Skin of body (tissue), 2 donors: ENCODE data around the gene BTG2. TPM values are rescaled to one million over a fixed set of nuclear protein-coding genes. Genes with fewer than 3 reads are reported as not detected.
A peak's percentile ranks its signal among the peaks of the same experiment; 100 is the strongest.
"Not testable (repeated sequence)": the region's sequence is repeated elsewhere in the genome, so short reads cannot be mapped to it uniquely, and the experiment has no call there.

Experiments
- DNase-seq: peaks from one replicate; lab custom pipeline; 2025; lab: John Stamatoyannopoulos, UW
- total RNA-seq: library from RNA; depleted of rRNA; stranded (reverse); fragments of >200 nt; gene quantifications from one replicate; pipeline ENCODE4 v1.2.3, GENCODE V29; 2014

The BTG2 gene, protein sequence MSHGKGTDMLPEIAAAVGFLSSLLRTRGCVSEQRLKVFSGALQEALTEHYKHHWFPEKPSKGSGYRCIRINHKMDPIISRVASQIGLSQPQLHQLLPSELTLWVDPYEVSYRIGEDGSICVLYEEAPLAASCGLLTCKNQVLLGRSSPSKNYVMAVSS
- 68.8 TPM for total RNA-seq

DNA sequence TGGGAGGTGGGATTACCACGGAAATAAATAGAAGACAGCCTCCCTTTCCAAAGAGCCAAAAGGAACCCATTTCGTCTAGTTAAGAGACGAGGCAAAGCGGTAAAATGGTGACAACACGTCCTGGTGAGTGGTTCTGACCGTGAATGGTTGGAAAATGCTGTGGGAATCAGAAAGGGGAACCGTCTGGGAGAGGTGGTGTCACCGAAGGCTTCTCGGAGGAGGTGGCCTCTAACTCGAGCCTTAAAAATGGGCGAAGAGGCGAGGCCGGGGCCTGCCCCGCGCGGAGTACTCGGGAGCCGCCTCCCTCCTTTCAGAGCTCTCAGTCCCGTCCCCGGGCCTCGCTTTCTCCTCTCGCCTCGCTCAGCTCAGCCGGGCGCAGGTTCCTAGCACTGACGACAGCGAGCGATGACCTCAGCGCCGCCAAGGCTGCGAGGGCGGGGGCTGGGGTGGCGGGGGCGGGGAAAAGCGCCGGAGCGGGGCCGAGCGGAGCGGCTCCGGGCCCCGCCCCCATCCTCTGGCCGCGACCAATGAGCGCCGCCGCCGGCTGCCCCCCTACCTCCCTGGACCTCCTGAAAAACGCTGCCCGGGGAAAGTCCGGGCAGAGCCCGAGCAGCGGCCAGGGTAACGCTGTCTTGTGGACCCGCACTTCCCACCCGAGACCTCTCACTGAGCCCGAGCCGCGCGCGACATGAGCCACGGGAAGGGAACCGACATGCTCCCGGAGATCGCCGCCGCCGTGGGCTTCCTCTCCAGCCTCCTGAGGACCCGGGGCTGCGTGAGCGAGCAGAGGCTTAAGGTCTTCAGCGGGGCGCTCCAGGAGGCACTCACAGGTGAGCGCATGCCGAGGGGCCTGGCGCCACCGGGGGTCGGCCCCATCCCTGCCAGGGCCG, at the start of gene BTG2:
Gene BTG2 (plus strand): TSS at position 601 of the 890 bp plus-strand sequence. CDS start 88 bp downstream, at position 689.
- DNase-seq: peak; percentile 85

DNA sequence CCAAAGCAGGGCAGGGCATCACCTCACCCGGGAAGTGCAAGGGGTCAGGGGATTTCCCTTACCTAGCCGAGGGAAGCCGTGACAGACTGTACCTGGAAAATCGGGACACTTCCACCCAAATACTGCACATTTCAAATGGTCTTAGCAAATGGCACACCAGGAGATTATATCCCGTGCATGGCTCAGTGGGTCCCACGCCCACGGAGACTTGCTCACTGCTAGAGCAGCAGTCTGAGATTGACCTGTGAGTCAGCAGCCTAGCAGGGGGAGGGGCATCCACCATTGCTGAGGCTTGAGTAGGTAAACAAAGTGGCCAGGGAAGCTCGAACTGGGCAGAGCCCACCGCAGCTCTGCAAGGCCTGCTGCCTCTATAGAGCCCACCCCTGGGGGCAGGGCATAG, 48.7 kb upstream of the BTG2 start:
- not testable (repeated sequence) for DNase-seq

DNA sequence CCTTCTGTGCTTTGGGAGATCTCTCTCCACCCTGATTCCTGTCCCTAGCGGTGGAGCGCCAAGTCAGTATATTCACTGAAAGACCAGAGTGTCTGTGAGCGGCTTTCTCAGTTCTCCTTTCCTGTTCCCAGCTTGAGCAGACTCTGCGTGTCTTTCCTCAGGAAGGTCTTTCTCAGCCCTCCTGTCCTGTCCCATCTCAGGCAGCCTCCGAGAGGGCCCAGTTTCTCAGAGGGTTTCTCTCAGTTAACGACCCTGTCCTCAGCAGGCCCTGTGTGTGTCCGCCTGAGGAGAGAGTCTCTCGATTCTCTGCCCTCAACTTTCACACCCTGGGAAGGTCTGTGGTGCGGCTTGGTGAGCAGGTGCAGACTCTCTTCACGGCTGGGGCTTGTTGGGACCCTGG, 41.8 kb upstream of the BTG2 start:
- DNase-seq: no peak

DNA sequence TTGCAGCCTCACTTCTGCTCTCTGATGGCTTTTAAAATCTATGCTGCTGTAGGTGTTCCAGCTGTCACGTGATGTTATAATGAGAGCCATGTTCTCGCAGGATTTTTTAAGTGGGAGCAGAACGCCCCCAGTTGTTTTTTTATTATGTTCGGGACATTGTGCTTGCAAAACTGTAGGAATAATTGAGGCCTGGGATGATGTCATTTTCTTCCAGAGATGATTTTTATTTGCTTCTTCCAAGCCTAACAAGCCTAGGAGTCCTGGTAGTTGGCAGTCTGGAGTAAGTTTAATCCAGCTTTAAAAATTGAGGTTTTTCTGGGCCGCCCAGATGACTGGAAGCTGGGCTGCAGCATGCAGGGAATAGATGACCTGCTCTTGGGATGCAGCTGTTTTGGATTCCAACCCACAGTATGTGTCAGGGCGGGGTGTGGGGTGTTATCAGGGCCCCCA, 41.2 kb upstream of the BTG2 start:
- peak; percentile 40 for DNase-seq

DNA sequence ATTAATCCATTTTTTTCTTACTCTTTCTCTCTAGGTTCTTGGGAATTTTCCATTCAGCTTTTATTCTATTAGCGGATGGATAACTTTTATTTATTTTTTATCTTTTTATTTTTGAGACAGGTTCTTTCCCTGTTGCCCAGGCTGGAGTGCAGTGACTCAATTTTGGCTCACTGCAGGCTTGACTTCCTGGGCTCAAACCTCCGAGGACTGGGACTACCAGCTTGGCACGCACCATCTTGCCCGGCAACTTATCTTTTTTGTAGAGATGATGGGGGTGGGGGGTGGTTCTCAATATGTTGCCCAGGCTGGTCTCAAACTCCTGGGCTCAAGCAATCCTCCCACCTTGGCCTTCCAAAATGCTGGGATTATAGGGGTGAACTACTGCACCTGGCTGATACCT, 39.8 kb upstream of the BTG2 start:
- DNase-seq: no peak

DNA sequence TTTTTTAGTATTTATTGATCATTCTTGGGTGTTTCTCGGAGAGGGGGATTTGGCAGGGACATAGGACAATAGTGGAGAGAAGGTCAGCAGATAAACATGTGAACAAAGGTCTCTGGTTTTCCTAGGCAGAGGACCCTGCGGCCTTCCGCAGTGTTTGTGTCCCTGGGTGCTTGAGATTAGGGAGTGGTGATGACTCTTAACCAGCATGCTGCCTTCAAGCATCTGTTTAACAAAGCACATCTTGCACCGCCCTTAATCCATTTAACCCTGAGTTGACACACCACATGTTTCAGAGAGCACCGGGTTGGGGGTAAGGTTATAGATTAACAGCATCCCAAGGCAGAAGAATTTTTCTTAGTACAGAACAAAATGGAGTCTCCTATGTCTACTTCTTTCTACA, 39.2 kb upstream of the BTG2 start:
- DNase-seq: not testable (repeated sequence)

DNA sequence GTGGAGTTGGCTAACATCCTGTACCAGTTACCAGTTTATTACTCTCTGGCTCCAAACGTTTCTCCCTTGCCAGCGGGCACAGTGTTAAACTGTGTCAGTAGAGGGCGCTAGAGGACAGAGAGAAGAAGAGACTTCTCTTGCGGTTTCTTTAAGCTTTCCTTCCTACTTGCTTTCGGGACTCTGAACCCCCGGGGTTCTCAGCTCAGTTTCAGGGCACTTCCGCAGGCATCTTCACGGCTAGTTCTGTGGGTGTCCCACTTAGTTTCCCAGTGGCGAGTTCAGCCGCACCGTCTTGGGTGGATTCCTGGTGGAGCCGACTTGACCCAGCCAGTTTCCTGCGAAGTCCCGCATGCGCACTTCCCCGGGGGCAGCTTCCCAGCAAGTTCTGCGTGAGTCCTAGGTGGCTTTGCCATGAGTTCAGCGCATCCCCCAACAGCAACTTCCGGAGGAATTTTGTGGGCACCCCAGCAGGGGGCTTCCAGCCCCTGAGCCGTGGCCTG, 37.9 kb upstream of the BTG2 start:
- DNase-seq: peak; percentile 72

DNA sequence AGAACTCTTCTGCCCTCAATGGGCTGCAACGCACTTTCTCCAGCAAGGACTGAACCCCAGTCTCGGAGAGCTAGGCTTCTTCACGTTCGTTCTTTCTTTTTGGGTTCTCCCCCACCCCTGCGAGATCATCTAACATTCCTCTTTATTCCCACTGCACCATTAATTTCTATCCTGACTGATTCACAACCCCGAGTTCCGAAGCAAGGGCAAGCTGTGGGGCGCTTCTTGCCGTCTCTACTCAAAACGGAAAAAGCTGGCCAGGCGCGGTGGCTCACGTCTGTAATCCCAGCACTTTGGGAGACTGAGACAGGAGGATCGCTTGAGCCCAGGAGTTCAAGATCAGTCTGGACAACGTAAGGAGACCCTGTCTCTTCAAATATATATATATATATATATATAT, 37.4 kb upstream of the BTG2 start:
- DNase-seq: no peak

DNA sequence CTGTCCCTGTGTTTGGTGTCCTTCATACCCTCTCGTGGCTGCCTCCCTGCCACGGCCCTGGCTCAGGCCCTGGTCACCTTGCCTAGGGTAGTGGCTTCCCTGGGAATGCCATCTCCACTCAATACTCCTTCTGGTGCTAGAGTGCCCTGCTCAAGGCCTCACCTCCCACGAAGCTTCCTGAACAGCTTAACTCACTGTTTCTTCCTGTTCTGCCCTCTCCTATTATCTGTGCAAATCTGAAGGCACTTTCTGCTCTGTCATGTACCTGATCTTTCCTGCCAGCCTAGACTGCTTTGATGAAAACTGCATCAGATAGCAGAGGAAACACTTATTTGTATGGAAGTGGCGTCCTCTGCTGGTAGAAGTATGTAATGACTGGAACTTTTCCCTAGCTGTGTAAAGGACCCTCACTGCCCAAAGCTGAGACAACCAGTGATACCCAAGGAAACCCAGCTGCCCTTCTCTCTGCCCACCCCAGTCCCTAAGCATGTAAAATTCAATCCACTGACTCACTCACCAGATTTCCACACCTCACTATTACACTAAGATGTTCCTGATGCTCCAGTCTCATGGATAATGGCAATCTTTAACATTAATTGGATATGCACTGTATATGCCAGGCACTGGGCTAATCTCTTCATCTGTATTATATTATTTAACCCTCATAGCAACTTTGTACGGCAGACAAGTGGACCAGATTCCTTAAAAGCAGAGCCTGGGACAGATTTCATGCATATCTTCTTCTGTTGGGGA, 36.2 kb upstream of the BTG2 start:
- peak; percentile 11 for DNase-seq

DNA sequence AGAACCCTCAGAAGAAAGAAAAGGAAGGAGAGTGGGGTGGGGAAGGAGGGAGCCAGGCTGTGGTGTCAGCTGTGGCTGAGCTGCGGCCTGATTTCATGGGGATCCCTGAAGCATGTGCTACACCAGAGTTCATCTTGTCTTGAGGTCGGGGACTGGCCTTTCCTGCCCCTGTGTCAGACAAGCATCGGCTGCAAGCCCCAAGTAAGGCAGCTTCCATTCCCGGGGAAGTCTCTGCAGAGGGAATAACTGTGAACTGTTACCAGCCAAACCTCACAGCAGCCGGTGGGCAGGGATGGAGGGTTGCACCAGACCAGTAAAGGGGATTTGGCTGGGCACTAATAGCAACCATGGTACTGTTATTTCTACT, 35.7 kb upstream of the BTG2 start:
- DNase-seq: no peak

DNA sequence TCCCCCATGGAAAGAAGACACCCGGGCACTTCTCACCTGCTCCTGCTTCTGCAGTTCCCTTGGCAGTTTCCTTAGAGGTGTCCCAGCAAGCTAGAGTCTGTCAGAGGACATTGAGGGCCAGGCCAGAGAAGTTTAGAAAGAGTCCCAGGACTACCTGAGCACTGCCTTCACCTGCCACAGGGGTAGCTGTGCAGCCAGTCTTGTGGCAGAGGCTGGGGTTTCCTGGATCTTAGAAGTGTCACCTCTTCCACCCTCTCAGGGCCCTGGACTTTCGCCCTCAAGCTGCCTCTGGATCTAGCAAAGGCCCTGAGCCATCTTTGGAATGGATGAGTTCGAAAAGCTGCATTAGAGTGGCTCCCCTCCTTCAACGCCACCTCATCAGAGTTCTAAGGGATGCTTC, 34.9 kb upstream of the BTG2 start:
- no peak for DNase-seq

DNA sequence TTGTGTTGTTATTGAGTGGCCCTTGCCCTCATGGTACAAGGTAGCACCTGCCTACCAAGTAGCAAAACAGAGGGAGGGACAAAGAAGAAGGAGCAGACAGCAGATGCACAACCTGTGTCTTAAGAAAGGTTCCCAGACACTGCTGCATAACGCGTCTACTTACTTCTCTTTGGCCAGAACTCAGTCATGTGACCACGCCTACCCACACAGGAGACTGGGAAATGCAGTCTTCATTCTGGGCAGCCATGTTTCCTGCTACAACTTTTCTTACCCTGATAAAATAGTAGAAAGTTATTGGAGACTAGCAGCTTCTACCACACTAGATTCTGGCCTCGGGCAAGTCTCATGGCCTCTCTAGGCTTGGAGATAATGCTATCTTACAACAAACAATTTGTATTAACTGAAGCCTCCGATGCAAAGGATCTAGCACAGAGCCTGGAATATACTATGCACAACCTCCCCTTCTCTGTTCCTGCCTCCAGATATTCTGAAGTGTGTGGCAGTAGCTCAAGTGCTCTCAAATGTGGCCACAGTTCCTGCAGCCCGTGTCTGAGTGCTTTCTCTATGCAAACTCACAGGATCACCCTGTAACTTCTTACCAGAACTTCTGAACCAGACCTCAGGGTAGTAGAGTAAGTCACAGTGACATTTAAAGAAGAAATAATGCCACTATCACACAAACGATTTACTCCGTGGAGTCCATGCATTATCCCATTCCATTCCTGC, 34.1 kb upstream of the BTG2 start:
- DNase-seq: peak; percentile 50

DNA sequence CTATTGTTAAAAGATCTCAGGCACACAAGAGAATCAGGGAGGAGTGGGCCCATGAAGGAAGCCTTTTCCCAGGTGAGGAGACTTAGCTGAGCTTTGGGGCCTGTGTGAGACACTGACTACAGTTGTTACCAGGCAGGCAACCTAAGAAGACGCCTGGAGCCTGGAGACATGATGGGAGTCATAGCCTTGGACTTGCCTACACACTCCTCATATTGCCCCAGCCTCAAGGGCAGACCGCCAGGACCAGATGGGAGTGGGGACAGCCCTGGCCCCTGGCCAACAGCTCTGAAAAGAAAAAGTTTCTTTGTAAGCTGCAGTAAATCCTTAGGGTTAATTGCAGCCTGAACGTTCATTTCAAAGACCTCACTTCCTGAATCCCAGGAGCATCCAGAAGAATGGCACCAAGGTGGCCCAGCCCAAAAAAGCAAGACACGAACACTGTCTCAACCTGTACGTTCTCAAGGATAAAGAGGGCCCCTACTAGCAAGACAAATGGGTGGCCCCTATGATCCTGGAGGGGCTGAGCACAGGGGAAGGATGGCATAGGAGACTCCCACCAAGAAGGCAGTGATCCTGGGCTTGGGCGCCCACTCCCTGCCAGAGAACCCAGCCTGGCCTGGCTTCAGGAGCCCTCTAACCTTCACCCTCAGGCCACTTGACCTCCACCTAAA, 33.2 kb upstream of the BTG2 start:
- DNase-seq: no peak

DNA sequence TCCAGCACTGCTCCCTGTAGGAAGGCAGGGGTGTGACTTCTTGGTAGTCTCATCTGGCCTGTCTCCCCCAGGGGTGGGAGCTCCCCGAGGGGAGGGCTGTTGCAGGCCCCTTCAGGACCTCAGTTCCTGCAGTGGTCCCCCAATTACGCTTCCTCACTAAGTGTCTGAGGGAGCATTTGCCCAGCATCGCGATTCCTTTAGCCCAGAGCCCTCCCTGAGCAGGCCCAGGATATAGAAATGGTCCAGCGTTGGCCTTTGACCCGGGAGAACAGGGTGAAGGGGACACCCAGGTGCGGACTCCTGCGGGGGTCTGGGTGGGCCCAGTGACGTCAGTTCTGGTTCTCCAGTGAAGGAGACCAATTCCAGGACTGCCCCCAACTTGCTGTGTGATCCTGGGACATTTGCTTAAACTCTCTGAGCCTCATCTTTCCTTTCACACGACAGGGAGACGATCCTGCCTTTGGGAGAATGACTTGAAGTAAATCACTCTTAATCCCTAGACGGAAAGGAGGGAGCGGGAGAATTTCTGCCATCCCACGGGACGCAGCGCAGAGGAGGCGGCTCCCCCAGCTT, 32.6 kb upstream of the BTG2 start:
- DNase-seq: no peak

DNA sequence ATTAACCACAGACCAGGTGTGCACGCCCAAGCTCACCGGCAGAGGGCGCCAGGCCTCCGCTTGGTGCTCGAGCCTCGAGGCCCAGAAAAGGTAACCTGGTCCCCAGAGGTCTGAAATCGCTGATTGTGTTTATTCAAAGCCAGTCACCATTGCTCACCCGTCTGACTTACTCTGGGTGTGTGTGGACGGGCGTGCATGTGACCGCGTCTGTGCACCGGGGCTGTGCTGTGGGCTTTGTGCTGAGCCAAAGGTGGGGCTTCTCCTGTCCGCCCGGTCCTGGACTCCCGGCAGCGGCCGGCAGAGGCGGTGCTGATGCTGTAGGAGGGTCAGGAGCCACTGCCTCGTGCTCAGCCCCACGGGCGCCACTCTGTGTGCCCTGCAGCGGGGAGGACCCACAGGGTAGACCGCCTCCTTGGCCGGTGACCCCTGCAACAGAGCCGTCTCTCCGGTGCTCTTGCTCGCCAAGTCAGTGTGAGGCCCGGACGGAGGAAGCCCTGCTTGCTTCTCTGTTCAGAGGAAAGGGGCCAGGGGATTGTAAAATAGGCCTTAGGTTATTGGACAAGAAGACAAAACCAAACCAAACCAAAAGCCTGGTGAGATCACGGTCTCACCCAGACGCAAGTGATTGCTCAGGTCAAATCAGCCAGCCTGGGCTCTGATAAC, 32.0 kb upstream of the BTG2 start:
- DNase-seq: peak; percentile 52

DNA sequence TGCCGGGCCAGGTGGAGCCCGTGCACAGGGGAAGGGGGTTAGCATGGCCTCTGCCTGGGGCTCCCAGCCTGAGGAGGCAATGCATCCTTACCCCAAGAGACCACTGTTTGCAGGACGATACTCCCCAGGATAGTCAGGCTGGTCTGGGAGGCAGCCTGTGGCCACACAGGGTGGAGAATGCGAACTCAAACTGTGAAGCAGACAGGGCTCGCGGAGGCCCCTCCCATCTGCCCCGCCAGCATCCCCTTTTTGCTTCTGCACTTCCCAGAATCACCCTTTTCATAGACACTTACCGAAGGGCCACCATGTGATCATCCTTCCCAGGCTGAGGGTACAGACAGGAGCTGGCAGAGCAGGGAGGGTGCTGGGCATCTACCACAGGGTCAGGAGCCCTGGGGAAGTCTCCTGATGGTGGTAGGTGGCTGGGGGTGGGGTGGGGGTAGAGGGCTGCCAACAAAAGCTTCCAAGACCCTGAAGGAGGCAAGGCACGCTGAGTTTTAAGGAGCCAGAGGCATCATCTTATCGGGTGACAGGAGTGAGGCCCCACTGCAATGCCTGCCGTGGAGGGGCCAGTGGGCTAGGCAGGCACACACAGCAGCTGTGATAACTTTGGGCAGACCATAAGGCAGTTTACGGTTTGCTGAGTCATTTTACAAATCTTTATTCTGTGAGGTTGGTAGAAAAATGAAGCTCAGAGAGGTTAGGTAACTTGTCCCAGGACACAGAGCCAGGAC, 31.3 kb upstream of the BTG2 start:
- no peak for DNase-seq

DNA sequence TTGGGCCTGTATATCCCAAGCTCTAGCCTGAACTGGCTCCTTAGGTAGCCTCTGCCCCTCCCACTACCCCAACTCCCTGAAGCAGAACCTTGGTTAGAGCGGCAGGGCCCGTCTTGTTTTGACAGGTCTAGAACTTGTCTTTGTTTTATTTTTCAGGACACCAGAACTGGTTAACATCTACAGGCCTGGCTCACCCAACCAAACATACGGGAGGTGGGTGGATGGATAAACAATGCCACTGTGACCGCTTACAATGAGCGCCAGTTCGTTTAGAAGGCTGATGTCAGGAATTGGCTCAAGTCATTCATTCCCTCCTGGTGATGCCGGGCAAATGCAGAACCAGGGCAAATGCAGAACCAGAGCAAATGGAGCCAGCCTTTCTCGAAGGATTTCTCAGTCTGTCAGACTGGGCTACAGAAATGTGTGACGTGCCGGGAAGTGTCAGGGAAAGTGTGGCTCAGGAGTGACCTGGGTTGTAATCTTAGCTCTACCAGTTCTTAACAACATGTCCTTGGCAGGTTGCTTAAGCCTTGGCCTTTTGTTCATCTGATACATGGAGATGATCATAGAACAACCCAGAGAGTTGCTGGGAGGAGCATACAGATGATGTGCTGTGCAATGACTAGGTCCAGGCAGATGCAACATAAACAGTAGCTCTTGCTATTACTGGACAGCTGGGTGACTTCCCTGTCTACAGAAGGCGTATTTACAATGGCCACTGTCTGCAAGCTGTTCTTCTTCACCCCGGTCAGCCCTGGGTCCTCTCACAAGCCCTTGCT, 30.5 kb upstream of the BTG2 start:
- DNase-seq: no peak

DNA sequence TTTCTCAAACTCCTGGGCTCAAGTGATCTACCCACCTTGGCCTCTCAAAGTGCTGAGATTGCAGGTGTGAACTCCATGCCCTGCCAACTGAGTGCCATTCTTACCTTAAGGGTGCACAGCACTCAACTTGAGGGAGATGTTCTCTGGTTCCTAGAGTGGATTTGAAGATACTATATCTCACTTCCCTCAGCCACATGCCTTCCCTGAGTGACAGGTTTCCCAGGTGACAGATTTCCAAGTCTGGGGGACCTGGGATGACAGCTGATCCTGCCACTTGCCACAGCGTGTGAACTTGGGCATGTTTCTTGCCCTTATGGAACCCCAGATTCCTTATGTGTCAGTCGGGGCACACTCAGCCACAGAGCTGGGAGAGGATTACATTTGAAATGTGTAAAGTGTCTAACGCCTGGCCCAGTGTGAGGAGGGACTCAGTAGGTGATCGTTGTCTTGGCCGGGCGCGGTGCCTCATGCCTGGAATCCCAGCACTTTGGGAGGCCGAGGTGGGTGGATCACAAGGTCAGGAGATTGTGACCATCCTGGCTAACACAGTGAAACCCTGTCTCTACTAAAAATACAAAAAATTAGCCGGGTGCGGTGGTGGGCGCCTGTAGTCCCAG, 29.6 kb upstream of the BTG2 start:
- DNase-seq: no peak
